HG02763 (cell line): ENCODE measurements around the gene INPPL1.
"Not testable (repeated sequence)": the region's sequence is repeated elsewhere in the genome, so short reads cannot be mapped to it uniquely, and the experiment has no call there.

ENCODE experiments used
- ATAC-seq: cut with Tn5 transposase; IDR thresholded peaks from one replicate; pipeline ENCODE4 v1.9.1; 2021; ENCODE audit warnings: mild to moderate bottlenecking, moderate library complexity; ENCODE audit not compliant: unreplicated experiment

The INPPL1 gene

GRCh38 chr11:72241291-72241781, 16.8 kb downstream of the INPPL1 start:
- ATAC-seq, result no peak

GRCh38 chr11:72242141-72242540, 17.6 kb downstream of the INPPL1 start:
- no peak for ATAC-seq

GRCh38 chr11:72243173-72244059, 18.8 kb downstream of the INPPL1 start:
- ATAC-seq, result no peak

- ATAC-seq, result no peak
These were observed 19.4 kb downstream of the INPPL1 start, which contains the start of gene PHOX2A for GRCh38 chr11:72244060-72244360. Gene PHOX2A (minus strand): TSS chr11:72244176. CDS start chr11:72244004, 172 bp downstream.

DNA sequence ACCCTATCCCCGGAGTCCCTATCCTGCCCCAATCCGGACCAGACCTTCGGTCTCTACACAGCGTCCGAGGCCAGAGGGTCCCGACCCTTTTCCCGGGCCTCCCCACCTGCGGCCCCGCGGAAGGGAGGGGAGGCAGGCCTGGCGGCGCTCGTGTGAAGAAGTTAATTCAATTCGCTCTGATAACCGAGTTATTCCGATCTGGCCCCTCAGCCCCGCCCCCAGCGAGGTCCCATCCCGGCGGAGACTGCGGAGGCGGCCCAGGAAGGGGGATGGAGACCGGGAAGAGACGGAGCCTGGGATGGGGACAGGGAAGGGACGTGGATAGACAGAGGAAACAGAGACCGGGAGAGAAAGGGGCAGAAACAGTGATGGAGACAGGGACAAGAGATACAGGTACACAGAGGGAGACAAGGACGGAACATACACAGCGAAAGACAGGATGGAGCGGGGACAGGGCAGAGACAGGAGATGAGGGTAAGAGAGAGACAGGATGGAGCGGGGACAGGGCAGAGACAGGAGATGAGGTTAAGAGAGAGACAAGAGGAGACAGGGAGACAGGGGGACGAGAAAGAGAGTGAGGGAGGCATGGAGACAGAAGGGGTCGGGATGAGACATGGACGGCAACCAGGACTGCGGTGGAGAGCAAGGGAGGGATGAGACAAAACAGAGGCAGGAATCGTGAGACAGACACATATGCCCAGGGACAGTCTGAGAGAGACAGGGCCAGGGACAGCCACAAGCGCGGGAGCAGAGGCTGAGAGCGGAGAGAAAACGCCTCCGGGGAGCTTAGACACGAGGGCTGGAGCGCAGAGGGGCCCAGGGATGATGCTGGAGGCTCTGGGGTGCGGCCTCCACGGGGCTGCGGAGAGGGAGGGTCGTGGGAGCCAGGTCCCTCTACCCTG, 20.0 kb downstream of the INPPL1 start:
- ATAC-seq, result no peak

DNA sequence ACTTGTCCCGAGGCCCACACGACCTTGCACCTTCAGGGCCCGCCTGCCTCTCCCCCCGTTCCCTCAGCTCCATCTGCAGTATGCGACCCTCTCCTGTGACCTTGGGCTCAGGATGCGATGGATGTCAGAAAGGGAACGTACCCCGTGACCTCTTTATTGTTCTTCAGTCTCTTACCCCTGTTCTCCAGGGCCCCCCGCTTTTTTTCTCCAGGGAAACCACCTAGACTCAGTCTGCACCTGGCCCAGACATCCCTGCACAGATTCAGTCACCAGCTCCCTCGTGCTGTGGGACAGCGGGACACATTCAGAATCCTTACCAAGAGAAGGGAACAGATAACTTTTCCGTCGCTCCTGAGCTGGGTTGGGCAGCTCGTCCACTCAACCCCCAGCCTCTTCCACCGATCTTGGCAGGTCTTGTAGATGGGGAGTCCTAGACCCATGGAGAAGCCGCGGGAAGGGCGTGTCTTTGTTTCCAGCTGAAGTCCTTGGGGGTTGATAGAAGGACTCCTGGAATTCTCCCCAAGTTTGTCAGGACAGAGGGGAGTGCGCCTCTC, 20.8 kb downstream of the INPPL1 start:
- no peak for ATAC-seq

DNA sequence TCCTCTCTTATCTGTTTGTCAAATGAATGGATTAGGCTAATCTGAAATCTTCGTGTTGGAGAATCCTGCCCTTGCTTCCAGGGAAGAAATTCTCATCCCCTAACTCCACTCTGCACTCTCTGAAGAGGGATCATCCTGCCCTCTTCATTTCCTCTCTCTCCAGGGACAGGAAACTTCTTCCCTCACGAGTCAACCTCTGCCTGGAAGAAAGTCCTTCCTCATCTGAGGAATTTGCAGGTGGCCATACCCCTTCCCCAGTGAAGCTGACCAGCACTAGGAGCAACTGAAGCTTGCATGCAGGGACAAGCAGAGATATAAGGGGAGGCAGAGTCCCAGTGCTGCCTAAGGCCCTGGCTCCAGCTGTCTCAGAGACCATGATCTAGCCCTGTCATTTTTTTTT, 23.0 kb downstream of the INPPL1 start:
- no peak for ATAC-seq

DNA sequence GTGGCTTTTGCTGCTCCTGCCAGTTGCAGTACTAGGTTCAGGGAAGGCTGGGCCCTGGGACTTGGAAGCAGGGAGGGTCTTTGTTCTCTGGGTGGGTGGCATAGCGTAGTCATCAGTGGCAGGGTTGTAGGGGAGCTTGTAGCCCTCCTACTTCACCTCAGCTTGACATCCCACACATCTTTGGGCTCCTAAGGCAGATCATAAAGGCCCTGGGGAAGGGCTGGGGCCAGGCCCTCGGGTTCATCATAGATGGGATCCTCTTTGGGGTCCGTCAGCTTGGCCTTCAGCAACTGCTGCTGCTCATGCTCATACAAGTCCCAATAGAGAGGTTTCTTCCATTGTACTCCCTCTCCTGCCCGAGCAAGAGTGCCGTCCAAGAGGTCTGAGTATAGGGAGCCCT, 25.4 kb downstream of the INPPL1 start:
- no peak for ATAC-seq

GRCh38 chr11:72250661-72251464, 26.3 kb downstream of the INPPL1 start:
- no peak for ATAC-seq

DNA sequence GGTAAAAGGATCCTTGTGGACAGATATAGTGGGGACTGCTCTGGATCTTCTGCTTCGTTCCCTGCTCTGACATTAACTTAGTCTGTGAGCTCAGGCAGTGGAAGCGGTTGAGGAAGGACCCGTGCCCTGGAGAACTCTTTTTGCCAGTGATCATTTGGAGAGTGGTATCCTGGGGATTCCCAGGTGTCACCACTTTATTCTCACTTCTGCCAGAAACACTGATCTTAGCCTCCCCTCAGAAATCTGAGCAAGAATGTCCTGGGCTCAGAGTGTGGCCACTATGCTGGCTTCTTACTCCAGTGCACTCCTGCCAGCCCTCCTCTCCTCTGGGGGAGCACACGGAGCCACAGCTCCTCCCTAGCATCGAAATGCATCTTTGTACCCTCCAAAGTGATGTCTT, 27.0 kb downstream of the INPPL1 start:
- ATAC-seq, result no peak

- ATAC-seq, result no peak
These were observed 28.8 kb downstream of the INPPL1 start for GRCh38 chr11:72253392-72253791.

- no peak for ATAC-seq
These were observed 29.9 kb downstream of the INPPL1 start for GRCh38 chr11:72254299-72254993.

DNA sequence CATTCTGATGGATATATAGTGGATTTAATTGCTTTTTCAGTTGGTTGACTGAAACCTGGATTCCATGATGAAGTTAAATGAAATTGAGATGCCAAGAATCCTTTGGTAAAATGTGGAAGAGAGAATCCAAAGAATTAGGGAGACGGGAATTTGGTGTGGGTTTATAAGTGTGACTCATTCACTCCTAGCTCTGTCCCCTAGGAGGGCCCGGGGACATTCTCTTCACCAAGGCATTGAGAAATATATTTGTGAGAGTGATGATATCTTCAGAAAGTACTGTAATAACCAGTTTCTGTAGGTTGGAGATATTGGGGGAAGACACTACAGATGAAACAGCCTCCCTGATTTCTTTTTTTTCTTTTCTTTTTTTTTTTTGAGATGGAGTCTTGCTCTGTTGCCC, 33.0 kb downstream of the INPPL1 start:
- no peak for ATAC-seq

DNA sequence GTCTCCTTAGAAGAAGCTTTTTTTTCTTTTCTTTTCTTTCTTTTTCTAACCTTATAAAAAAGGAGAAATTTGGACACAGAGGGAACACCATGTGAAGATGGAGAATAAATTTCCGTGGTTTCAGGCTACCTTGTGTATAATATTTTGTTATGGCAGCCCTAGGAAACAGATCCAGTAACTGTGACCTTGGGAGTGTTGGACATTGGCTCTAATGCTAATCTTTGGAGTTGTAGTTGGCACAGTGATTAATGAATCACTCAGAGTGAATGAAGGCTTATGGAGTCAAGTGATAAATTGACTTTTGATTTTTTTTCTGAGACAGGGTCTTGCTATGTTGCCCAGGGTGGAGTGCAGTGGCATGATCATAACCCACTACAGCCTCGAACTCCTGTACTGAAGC, 34.9 kb downstream of the INPPL1 start:
- no peak for ATAC-seq

DNA sequence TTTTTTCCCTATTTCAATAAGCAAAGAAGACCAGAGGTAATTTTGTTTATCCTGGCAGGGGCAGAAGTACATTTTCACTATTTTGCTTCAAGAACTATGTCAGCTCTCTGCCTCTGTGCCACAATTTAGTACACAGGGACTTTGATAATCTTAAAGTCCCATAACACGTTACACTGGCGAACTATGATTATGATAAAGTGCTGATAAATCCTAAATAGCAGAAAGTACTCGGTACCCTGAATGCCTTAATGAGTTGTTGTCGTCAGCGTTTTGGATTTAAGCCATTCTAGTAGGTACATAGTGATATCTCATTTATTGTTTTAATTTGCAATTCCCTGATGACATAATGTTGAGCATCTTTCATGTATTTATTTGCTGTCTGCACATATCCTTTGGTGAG, 36.0 kb downstream of the INPPL1 start:
- ATAC-seq, result no peak

DNA sequence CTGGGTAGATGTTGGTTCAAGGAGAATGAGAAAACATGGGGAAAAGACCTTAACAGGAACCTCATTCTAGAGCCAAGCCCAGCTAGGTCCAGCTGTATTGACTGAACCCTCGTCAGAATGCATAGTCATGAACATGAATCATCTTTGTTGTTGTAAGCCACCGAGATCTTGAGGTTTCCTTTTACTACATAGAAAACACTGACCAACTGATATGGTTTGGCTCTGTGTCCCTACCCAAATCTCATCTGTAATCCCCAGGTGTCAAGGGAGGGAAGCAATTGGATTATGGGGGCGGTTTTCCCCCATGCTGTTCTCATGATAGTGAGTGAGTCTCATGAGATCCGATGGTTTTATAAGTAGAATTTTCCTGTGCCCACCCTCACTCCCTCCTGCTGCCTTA, 38.8 kb downstream of the INPPL1 start:
- ATAC-seq, result no peak

DNA sequence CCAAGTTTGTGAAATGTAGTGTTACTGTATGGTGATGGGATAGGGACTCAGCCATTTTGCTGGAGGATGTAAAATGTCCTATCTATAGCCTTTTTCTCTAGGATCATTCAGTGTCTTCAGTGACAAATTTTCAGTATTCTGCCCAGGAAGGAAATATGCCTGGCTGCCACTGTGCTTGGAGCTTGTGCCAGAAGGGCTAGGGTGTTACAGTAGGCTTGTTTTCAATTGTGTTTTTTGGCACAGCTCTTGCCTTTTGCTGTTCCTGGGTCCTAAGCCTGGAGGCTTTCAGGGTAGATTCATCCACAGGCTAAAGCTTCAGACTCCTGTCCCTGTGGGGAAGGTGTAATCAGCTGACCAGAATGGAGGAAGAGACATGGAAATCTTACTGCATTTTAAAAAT, 41.4 kb downstream of the INPPL1 start:
- no peak for ATAC-seq

- ATAC-seq, result not testable (repeated sequence)
These were observed 42.4 kb downstream of the INPPL1 start for GRCh38 chr11:72266960-72267359.

GRCh38 chr11:72267956-72268617, 43.5 kb downstream of the INPPL1 start:
- ATAC-seq, result no peak

GRCh38 chr11:72271980-72272379, 47.4 kb downstream of the INPPL1 start:
- no peak for ATAC-seq
